ENCODE results near the gene SORCS3. TPM values are rescaled to one million over a fixed set of nuclear protein-coding genes. Genes with fewer than 3 reads are reported as not detected.

Gene SORCS3
- total RNA-seq, 1 experiment from 2014 or later = 0.94 TPM

- H3K36me3 Mint-ChIP-seq = peaks cover 4% of the 10 kb centered on the region
- DNase-seq (ENCODE audit: low spot score) (no peak), ATAC-seq (no peak)
- H3K4me3 Mint-ChIP-seq = no peak overlapping the region
- no peak overlapping the region for H3K27ac Mint-ChIP-seq
- H3K27me3 Mint-ChIP-seq (ENCODE audit: low read depth) = no peaks in the 10 kb centered on the region; the same call in 1 of the 2 replicates
- no peaks in the 10 kb centered on the region for H3K4me1 Mint-ChIP-seq
- POLR2A ChIA-PET = interaction anchor here (1.0 kb wide), 1 partner anchor 11 kb away, joined by 3 read pairs; no protein-coding TSS in a partner anchor
- CTCF ChIA-PET = interaction anchor here (1.0 kb wide), 1 partner anchor 311 kb away, joined by 3 read pairs; no protein-coding TSS in a partner anchor
- TF ChIP-seq ARID4B (CRISPR knock-in tag; IDR thresholded peaks at IDR 0.05; ENCODE audit: borderline replicate concordance) = no peak
- no peak for TF ChIP-seq ATF3 (CRISPR knock-in tag; conservative IDR thresholded peaks at IDR 0.05)
- peaks cover 15% of the 10 kb centered on the region for H3K9me3 Mint-ChIP-seq
These were observed 252.6 kb downstream of the SORCS3 start for GRCh38 chr10:104893701-104894100.

- ATAC-seq (no peak), DNase-seq (ENCODE audit: low spot score) (no peak)
- H3K4me1 Mint-ChIP-seq = no peaks in the 10 kb centered on the region
- H3K27me3 Mint-ChIP-seq (ENCODE audit: low read depth) = no peaks in the 10 kb centered on the region; the same call in 1 of the 2 replicates
- no peak overlapping the region for H3K27ac Mint-ChIP-seq
- ChIA-PET CTCF (interaction anchor here (1.3 kb wide), 1 partner anchor 11 kb away, joined by 4 read pairs; no protein-coding TSS in a partner anchor), POLR2A (interaction anchor here (1.0 kb wide), 1 partner anchor 11 kb away, joined by 3 read pairs; no protein-coding TSS in a partner anchor)
- H3K9me3 Mint-ChIP-seq = peaks cover 8% of the 10 kb centered on the region
- H3K36me3 Mint-ChIP-seq = no peaks in the 10 kb centered on the region; the same call in none of the 2 replicates
- H3K4me3 Mint-ChIP-seq = no peak overlapping the region
- TF ChIP-seq NR2C2 (CRISPR knock-in tag; IDR thresholded peaks at IDR 0.05) (no peak), GTF2I (CRISPR knock-in tag; conservative IDR thresholded peaks at IDR 0.05) (no peak), FOXJ3 (CRISPR knock-in tag; IDR thresholded peaks at IDR 0.05; ENCODE audit: borderline replicate concordance) (no peak), ZNF263 (CRISPR knock-in tag; IDR thresholded peaks at IDR 0.05; ENCODE audit: low read depth) (no peak), SP1 (CRISPR knock-in tag; conservative IDR thresholded peaks at IDR 0.05) (no peak), NFE2L1 (CRISPR knock-in tag; IDR thresholded peaks at IDR 0.05) (no peak), ATF1 (CRISPR knock-in tag; IDR thresholded peaks at IDR 0.05) (no peak), ZNF219 (CRISPR knock-in tag; IDR thresholded peaks at IDR 0.05; ENCODE audit: borderline replicate concordance) (no peak), ARID4B (CRISPR knock-in tag; IDR thresholded peaks at IDR 0.05; ENCODE audit: borderline replicate concordance) (no peak), OVOL2 (CRISPR knock-in tag; IDR thresholded peaks at IDR 0.05; ENCODE audit: borderline replicate concordance) (no peak), RORB (CRISPR knock-in tag; IDR thresholded peaks at IDR 0.05) (no peak), ZSCAN18 (CRISPR knock-in tag; IDR thresholded peaks at IDR 0.05) (no peak)
- TF ChIP-seq, protein P1, sequence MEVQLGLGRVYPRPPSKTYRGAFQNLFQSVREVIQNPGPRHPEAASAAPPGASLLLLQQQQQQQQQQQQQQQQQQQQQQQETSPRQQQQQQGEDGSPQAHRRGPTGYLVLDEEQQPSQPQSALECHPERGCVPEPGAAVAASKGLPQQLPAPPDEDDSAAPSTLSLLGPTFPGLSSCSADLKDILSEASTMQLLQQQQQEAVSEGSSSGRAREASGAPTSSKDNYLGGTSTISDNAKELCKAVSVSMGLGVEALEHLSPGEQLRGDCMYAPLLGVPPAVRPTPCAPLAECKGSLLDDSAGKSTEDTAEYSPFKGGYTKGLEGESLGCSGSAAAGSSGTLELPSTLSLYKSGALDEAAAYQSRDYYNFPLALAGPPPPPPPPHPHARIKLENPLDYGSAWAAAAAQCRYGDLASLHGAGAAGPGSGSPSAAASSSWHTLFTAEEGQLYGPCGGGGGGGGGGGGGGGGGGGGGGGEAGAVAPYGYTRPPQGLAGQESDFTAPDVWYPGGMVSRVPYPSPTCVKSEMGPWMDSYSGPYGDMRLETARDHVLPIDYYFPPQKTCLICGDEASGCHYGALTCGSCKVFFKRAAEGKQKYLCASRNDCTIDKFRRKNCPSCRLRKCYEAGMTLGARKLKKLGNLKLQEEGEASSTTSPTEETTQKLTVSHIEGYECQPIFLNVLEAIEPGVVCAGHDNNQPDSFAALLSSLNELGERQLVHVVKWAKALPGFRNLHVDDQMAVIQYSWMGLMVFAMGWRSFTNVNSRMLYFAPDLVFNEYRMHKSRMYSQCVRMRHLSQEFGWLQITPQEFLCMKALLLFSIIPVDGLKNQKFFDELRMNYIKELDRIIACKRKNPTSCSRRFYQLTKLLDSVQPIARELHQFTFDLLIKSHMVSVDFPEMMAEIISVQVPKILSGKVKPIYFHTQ (CRISPR knock-in tag; IDR thresholded peaks at IDR 0.05) = no peak
- TF ChIP-seq, protein P2, sequence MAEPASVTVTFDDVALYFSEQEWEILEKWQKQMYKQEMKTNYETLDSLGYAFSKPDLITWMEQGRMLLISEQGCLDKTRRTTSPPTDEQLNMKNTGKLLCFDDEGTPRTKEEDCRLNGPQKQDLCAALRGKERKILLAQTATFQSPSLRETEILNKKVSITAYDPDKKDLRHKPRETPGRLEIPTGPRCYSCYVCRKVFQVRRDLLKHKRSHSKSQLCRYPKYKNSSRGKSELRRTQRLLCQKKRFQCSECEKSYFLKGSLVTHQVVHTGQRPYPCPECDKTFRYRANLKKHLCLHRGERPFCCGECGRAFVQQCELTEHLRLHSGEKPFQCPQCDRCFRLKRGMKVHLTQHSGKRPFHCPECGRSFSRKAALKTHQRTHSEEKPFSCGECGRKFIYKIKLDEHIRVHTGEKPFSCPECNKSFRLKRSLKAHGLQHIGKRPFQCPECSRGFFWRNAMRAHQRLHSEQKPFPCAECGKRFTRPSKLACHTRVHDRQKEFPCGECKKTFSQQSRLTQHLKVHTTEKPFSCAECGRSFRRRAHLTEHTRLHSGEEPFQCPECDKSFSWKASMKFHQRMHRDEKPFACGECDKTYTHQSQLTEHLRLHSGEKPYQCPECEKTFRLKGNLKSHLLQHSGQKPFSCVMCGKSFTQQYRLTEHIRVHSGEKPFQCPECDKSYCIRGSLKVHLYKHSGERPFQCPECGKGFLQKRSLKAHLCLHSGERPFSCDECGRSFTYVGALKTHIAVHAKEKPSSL (CRISPR knock-in tag; conservative IDR thresholded peaks at IDR 0.05) = no peak
- TF ChIP-seq, protein P3, sequence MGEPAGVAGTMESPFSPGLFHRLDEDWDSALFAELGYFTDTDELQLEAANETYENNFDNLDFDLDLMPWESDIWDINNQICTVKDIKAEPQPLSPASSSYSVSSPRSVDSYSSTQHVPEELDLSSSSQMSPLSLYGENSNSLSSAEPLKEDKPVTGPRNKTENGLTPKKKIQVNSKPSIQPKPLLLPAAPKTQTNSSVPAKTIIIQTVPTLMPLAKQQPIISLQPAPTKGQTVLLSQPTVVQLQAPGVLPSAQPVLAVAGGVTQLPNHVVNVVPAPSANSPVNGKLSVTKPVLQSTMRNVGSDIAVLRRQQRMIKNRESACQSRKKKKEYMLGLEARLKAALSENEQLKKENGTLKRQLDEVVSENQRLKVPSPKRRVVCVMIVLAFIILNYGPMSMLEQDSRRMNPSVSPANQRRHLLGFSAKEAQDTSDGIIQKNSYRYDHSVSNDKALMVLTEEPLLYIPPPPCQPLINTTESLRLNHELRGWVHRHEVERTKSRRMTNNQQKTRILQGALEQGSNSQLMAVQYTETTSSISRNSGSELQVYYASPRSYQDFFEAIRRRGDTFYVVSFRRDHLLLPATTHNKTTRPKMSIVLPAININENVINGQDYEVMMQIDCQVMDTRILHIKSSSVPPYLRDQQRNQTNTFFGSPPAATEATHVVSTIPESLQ (CRISPR knock-in tag; IDR thresholded peaks at IDR 0.05) = no peak
These were observed 253.6 kb downstream of the SORCS3 start for GRCh38 chr10:104894681-104895080.

Measured in WTC11 (cell line).